Activated naive CD4-positive, alpha-beta T cell treated with Interleukin-2 at 50 U/mL for 16 hours (primary cell): ENCODE data around the gene TTI1.

ENCODE experiments used
- DNase-seq: peaks from one replicate; pipeline ENCODE4 v3.0.0-alpha.2; 2020

Gene TTI1

GRCh38 chr20:37958856-37959520 lies 74.3 kb downstream of the TTI1 start:
- no peak for DNase-seq

GRCh38 chr20:37956107-37956585 lies 77.1 kb downstream of the TTI1 start:
- DNase-seq, result no peak

DNA sequence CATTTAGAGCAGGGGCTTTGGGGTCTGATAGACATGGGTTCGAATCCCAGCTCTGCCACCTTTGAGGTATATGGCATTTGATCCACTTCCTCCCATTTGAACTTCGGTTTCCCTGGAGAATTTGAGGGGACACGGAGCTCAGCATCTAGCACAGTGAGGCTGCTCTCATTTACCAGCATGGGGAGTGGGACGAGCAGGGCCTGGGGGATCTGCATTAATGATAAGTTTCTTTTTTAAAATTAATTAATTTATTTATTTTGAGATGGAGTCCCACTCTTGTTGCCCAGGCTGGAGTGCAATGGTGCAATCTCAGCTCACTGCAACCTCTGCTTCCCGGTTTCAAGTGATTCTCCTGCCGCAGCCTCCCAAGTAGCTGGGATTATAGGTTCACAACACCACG lies 77.7 kb downstream of the TTI1 start:
- DNase-seq, result no peak

GRCh38 chr20:37954626-37955025 lies 78.6 kb downstream of the TTI1 start:
- no peak for DNase-seq

- DNase-seq, result no peak
Observed at GRCh38 chr20:37954190-37954589, 79.1 kb downstream of the TTI1 start.

GRCh38 chr20:37948956-37949355 lies 84.3 kb downstream of the TTI1 start:
- DNase-seq, result no peak

DNA sequence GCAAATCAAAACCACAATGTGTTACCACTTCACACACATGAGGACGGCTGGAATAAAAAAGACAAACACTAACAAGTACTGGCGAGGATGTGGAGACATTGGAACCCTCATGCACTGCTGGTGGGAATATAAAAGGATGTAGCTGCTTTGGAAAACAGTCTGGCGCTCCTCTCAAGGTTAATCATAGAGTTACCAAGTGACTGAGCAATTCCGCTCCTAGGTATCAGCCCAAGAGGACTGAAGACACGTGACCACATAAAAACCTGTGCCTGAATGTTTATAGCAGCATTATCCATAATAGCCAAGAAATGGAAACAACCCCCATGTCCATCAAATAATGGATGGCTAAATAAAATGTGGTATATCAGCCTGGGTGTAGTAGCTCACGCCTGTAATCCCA lies 85.3 kb downstream of the TTI1 start:
- no peak for DNase-seq

DNA sequence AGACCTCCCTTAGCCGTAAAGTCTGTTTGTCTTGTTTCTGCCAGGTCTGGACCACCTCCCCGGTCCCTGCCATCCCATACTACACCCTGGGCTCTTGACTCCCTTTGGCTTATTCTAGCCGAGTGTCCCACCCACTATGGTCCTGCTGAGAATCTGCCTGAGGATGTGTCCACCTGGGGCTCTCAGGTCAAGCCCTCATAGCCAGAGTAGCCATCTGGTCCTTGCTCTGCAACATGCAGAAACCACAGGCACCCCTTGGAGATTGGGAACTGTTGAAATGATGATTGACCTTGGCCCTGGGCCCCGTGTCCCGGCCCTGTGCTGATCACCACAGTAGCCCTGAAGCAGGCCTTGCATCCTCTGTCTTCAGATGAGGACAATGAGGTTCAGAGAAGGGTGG lies 86.3 kb downstream of the TTI1 start:
- no peak for DNase-seq

DNA sequence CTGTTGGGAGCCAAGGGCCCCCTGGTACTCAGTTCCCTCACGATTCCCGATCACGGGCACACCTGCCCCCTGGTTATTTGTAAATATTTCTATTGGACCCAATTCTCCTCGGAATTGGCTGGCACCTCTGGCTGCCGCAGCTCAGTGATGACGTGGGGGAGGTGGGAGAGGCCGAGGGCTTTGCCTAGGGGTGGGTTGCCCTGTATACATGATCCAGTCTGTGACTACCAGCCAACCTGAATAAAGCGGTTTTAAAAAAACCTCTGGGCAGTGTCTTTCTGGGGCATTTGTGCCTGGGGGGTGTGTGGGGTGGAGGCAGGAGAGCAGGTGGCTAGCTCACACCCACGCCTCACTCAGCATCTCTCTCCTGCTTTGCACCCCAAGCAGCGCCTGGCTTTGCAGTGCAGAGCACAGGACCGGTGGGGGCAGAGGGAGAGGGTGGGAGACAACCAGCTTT lies 88.1 kb downstream of the TTI1 start:
- no peak for DNase-seq

GRCh38 chr20:37944456-37944981 lies 88.7 kb downstream of the TTI1 start:
- DNase-seq, result no peak

DNA sequence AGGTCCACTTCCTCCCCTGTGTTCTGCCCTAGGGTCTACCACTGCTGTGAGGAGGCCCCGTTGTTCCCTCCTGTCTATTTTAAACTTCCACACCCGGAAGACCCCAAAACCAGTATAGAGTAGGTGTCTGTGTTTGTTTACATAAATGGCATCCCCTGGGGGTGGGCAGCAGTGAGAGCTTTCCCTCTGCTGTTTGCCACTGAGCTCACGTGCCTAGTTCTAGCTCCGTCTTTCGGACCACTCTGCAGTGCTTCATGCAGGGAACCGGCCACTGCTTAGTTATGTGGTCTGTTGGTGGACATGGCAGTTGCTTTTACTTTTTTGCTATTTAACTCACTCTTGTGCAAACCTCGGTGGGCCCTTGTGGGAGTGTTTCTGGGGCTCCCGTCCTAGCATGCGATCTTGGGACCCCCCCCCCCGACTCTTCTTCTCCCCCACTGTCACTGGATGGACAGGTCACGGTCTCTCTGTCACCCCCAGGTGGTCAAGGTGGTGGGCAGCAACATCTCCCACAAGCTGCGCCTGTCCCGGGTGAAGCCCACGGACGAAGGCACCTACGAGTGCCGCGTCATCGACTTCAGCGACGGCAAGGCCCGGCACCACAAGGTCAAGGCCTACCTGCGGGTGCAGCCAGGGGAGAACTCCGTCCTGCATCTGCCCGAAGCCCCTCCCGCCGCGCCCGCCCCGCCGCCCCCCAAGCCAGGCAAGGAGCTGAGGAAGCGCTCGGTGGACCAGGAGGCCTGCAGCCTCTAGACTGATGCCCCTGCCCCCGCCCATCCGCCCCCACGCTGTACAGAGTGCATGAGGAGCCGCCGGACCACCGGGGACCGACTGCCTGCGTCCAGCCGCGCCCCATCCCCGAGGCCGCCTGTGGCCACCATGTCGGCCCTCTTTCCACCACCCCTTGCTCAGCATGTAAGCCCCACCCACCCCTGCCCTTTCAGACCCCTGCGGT lies 89.5 kb downstream of the TTI1 start:
- DNase-seq, result no peak

- no peak for DNase-seq
Observed at GRCh38 chr20:37943033-37943432, 90.2 kb downstream of the TTI1 start.

DNA sequence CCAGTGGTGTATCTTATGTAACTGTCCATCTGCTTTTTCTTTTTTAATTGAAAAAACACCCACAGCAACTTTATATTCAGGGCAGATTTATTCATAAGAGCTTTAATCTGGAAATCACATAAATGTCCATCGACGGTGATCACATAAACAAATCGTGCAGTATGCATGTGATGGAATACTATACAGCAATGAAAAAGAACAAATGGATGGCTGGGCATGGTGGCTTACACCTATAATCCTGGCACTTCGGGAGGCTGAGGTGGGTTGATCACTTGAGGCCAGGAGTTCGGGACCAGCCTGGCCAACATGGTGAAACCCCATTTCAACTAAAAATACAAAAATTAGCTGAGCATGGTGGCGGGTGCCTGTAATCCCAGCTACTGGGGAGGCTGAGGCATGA lies 91.3 kb downstream of the TTI1 start:
- DNase-seq, result no peak

- no peak for DNase-seq
Observed at GRCh38 chr20:37941332-37941731, 91.9 kb downstream of the TTI1 start.

DNA sequence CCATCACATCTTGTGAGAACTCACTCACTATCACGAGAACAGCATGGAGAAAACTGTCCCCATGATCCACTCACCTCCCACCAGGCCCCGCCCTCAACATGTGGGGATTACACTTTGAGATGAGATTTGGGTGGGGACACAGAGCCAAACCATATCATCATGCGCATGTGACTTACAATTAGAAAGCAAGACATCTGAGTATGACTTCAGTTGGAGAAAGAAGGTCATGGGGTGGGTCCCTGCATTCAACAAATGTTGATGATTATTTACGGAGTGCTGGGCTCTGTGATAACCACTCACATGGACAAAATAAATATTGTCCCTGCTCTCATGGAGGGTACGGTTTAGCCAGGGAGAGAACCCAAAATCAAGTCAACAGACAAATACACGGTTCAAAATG lies 92.4 kb downstream of the TTI1 start:
- DNase-seq, result no peak

DNA sequence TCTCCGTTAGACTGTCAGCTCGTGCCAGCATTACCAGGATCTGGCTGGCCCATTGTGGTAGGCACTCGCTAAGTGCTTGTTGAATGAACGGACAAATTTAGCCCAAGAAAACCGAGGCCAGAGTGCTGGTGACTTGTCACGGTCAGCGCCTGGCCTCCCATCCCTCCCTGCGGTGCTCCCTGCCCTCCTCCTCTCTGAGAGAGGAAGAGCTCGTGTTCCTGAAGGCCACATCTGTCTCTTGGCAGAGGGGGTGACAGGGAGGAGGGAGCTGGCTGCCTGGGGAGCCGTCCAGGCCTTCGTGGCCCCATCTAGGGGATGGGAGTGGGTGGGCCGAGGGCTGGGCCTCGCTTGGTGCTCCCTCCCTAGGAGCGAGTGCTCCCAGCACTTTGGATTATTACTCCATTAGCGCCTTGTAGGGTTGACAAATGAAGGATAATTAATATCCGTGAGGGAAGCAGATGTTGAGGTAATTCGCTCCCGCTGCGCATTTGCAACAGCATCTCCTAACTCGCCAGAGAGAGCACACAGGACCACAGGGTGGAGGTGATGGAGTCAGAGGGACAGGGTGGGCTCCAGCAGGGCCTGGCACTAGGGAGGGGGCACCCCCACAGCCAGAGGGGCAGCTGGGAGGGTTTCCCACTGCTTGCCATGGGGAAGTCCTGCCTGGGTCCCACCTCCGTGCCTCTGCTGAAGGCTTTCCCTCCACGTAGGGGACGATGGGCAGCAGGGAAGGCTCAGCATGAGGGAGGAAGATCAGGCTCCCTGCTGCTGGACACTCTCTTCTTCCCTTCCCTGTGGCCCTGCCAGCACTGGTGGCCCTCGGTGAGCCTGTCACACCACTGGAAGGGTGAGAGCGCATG lies 93.3 kb downstream of the TTI1 start:
- DNase-seq, result no peak

GRCh38 chr20:37938954-37939353 lies 94.3 kb downstream of the TTI1 start:
- no peak for DNase-seq

DNA sequence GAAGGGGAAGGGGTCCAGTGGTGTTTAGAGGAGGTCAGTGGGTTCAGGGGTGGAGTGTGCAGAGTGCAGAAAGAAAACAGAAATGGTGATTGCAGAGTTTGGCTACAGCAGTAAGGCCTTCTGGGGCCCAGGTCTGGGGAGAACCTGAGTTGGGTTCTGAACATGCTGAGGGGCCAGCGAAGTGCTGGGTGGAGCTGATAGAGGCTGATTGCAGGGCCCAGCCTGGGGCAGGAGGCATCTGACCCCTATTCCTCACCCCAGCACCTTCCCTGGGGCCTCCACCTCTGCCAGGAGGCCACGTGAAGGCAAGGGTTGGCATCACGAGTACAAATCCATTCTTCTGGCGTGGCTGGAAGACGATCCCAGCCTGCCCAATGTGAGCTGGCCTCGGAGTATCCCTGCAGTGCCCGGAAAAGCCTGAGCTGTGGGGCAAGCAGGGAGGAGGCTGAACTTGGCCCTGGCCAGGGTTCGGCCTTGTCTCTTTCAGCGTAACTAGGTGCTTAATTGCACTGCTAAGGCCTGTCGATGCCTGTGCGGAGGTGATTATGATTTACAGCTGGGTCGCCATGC lies 95.0 kb downstream of the TTI1 start:
- DNase-seq, result no peak

GRCh38 chr20:37937686-37938085 lies 95.6 kb downstream of the TTI1 start:
- no peak for DNase-seq

- DNase-seq, result no peak
Observed at GRCh38 chr20:37936451-37936850, 96.8 kb downstream of the TTI1 start.

- DNase-seq, result no peak
Observed at GRCh38 chr20:37936041-37936440, 97.2 kb downstream of the TTI1 start.

GRCh38 chr20:37935435-37935834 lies 97.8 kb downstream of the TTI1 start:
- DNase-seq, result no peak
